ENCODE measurements around the gene ZMYM5. TPM values are rescaled to one million over a fixed set of nuclear protein-coding genes. Genes with fewer than 3 reads are reported as not detected.
"Not testable (repeated sequence)": the region's sequence is repeated elsewhere in the genome, so short reads cannot be mapped to it uniquely, and the experiment has no call there.

The ZMYM5 gene
- total RNA-seq (10 to 100 TPM; 25.1 to 25.5 TPM), polyA plus RNA-seq (10 to 100 TPM; 20.3 to 24.6 TPM)

DNA sequence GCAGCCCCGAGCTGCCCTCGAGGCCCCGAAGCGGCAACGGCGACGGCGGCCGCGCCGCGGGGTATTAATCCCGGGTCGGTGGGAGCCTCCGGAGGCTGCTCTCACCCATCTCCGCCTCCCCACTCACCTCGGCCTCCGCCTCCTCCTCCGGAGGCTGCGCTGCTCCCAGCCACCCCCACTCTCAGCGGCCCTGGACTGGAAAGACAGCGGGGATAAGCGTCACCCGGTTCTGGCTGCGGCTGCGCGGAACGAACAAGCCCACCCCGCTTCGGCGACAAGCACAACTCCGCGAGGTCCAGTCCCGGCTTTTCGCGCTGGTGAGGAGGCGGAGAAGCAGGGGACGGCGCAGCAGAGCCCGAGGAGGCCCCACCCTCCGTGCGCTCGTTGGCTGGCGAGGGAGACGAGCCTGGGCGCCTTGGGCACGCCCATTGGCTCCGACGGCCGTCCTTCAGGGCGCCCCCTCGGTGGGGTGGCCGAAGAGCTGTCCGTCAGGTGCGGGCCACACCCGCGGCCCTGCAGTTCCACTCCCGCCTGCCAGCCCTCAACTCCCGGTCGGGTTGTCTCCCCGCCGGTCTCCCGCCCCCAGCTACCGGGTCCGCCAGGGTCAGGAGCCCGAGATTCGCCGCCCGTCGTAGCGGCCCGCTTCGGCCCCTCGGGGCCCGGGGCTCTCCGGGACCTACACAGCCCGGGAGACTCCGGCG lies at the start of gene ZMYM5:
ZMYM5 (minus strand) TSS at position 327 of the 701 bp plus-strand sequence. CDS start 11,469 bp downstream, outside the sequence.
- H3K9me3 Mint-ChIP-seq = no peaks in the 10 kb centered on the region
- H3K27ac Mint-ChIP-seq = peak within 1 kb of the TSS; percentile 90 to 98 (median 96)
- H3K27ac ChIP-seq (ENCODE audit: low read depth, low read length) = peak within 1 kb of the TSS; percentile 81
- no peaks in the 10 kb centered on the region for H3K27me3 ChIP-seq (ENCODE audit: insufficient read depth, low read length)
- CTCF ChIA-PET (ENCODE audit: partially characterized antibody) = interaction anchor here (1.0 to 2.0 kb wide), 9 partner anchors 10 to 231 kb away, joined by 3 to 10 read pairs (median 3); no protein-coding TSS in a partner anchor
- POLR2A ChIA-PET (ENCODE audit: partially characterized antibody) = interaction anchor here (0.6 to 5.3 kb wide), 24 partner anchors 11 to 1740 kb away, joined by 3 to 82 read pairs (median 4); partner anchors contain the start of genes MICU2, MPHOSPH8, PSPC1 and XPO4
- H3K4me3 Mint-ChIP-seq = peak within 1 kb of the TSS; percentile 96 to 99 (median 98)
- peaks cover 23 to 47% (median 35%) of the 10 kb centered on the region in 4 donors for H3K4me1 Mint-ChIP-seq
- H3K36me3 Mint-ChIP-seq = peaks cover 6 to 25% of the 10 kb centered on the region in 2 donors
- no peaks in the 10 kb centered on the region for H3K9me3 ChIP-seq (ENCODE audit: control insufficient read depth in 1 of 2, low read length in 2 of 2)
- intact Hi-C loops (cut with micrococcal nuclease) = loop anchor here (1.0 to 5.0 kb wide), 6 partner anchors 81 to 909 kb away; partner anchors contain the start of genes EEF1AKMT1, MPHOSPH8, PSPC1 and ZMYM2
- no peaks in the 10 kb centered on the region for H3K36me3 ChIP-seq (ENCODE audit: insufficient read depth, low read length)
- no peaks in the 10 kb centered on the region for H3K27me3 Mint-ChIP-seq
- DNase-seq = peak; percentile 90 to 95 (median 92)
- H3K4me3 ChIP-seq (ENCODE audit: low read length in 2 of 2) = peak within 1 kb of the TSS; percentile 61 to 96
- peaks cover 33% of the 10 kb centered on the region for H3K4me1 ChIP-seq (ENCODE audit: insufficient read depth, low read length)

DNA sequence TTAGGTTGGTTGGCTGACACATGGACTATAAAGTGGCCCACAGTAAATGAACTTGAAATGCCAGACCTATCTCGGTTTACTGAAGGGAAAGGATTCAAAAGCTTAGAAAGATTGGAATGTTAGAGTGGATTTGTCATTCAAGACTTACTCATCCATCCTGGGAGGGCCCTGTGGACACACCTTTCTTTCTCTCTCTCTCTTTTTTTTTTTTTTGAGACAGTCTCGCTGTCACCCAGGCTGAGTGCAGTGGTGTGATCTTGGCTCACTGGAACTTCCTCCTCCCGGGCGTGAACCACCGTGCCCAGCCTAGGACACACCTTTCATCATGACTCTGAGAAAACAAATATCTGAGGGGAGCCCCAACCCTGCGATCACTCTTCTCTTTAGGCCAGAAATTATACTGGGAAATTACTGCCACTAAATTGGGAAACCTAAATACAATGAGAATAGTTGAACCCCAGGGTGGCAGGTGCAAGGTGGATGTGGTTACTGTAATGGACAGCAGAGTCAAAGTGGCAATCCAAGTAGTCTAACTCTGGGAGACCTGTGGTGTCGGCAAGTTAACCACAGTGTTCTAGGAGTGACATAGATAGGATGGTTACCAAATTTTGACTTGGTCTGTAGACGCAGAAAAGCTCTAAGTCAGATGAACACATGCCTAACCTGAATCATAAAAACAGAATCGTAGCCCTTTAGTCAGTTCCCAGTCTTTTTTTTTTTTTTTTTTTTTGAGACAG lies 47.1 kb upstream of the ZMYM5 start:
- Histone ChIP-seq H3K27ac (ENCODE audit: low read depth, low read length) (no peak overlapping the region), H3K9me3 (ENCODE audit: control insufficient read depth in 1 of 2, low read length in 2 of 2) (no peaks in the 10 kb centered on the region), H3K4me3 (ENCODE audit: low read length in 2 of 2) (no peak overlapping the region), H3K4me1 (ENCODE audit: insufficient read depth, low read length) (no peaks in the 10 kb centered on the region), H3K36me3 (ENCODE audit: insufficient read depth, low read length) (no peaks in the 10 kb centered on the region), H3K27me3 (ENCODE audit: insufficient read depth, low read length) (no peaks in the 10 kb centered on the region)
- ChIA-PET POLR2A (ENCODE audit: partially characterized antibody) (no interaction called here), CTCF (ENCODE audit: partially characterized antibody) (no interaction called here)
- no peaks in the 10 kb centered on the region for H3K36me3 Mint-ChIP-seq
- intact Hi-C loops (cut with micrococcal nuclease) = no loop called here
- H3K27ac Mint-ChIP-seq = peak overlapping the region in 2 of 7 donors; percentile 4 to 59
- H3K4me1 Mint-ChIP-seq = no peaks in the 10 kb centered on the region
- peaks cover 0 to 2% (median 0%) of the 10 kb centered on the region in 8 donors for H3K9me3 Mint-ChIP-seq
- no peak overlapping the region for H3K4me3 Mint-ChIP-seq
- no peak for DNase-seq
- H3K27me3 Mint-ChIP-seq = peaks cover 0 to 1% of the 10 kb centered on the region in 2 donors

DNA sequence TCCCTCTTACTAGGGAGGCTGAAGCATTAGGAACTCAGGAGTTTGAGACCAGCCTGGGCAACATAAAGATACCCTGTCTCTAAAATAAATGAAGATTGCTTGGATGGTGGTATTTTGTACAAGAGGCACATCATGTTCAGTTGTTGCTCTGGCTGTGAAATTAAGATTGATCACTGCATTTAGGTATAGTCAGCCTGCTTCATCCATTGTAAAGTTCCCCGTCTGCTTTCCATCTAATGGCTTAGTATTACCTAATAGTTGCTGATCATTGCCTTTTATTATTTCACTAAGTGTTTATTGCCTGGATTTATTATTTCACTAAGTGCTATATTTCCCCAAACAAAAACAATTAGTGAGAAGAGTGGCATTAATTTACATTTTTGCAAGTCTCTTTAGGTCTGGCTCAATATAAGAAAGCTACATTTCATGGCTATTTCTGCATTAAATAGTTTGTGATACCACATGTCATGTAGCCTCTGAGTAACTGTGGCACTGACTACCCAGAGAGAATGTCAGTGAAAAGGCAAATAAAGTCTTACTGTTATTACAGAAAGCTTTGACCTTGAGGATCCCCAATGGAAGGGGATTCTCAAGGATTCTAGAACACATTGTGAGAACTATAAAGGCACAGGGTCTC lies 45.0 kb upstream of the ZMYM5 start:
- Mint-ChIP-seq H3K27me3 (peaks cover 0 to 2% of the 10 kb centered on the region in 2 donors), H3K9me3 (peaks cover 0 to 2% (median 0%) of the 10 kb centered on the region in 8 donors), H3K4me1 (no peaks in the 10 kb centered on the region), H3K4me3 (no peak overlapping the region), H3K27ac (no peak overlapping the region), H3K36me3 (no peaks in the 10 kb centered on the region)
- no peaks in the 10 kb centered on the region for H3K27me3 ChIP-seq (ENCODE audit: insufficient read depth, low read length)
- POLR2A ChIA-PET (ENCODE audit: partially characterized antibody) = no interaction called here
- H3K4me1 ChIP-seq (ENCODE audit: insufficient read depth, low read length) = no peaks in the 10 kb centered on the region
- H3K36me3 ChIP-seq (ENCODE audit: insufficient read depth, low read length) = no peaks in the 10 kb centered on the region
- no peak for DNase-seq
- CTCF ChIA-PET (ENCODE audit: partially characterized antibody) = no interaction called here
- no peaks in the 10 kb centered on the region for H3K9me3 ChIP-seq (ENCODE audit: control insufficient read depth in 1 of 2, low read length in 2 of 2)
- no peak overlapping the region for H3K4me3 ChIP-seq (ENCODE audit: low read length in 2 of 2)
- intact Hi-C loops (cut with micrococcal nuclease) = no loop called here
- H3K27ac ChIP-seq (ENCODE audit: low read depth, low read length) = no peak overlapping the region

DNA sequence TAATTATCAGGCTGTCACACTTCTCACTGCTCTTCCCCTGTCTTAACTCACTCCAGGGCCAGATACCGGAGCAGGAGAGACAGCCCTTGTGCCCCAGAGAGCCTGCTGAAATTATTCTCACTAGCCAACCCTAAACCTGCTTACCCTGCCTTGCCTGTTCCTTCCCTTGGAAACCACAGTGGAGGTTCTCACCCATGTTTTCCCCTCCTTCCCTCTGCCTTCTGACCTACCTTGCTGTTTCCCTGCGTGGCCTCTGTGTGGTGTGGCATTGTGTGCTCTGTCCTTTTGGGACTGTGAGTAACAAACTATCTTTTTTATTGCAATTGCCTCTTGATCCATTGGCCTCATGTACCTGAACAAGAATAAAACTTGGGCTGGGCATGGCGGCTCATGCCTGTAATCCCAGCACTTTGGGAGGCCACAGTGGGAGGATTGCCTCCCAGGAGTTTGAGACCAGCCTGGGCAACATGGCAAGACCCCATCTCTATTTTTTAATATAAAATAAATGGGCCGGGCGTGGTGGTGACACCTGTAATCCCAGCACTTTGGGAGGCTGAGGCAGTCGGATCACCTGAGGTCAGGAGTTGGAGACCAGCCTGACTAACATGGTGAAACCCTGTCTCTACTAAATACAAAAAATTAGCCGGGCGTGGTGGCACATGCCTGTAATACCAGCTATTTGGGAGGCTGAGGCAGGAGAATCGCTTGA lies 42.2 kb upstream of the ZMYM5 start:
- H3K27ac ChIP-seq (ENCODE audit: low read depth, low read length); POLR2A ChIA-PET (ENCODE audit: partially characterized antibody); H3K27ac Mint-ChIP-seq; H3K4me3 ChIP-seq (ENCODE audit: low read length in 2 of 2); H3K27me3 Mint-ChIP-seq; DNase-seq; H3K36me3 ChIP-seq (ENCODE audit: insufficient read depth, low read length); H3K9me3 Mint-ChIP-seq; CTCF ChIA-PET (ENCODE audit: partially characterized antibody); H3K27me3 ChIP-seq (ENCODE audit: insufficient read depth, low read length); H3K9me3 ChIP-seq (ENCODE audit: control insufficient read depth in 1 of 2, low read length in 2 of 2); H3K4me1 Mint-ChIP-seq; intact Hi-C loops (cut with micrococcal nuclease); H3K36me3 Mint-ChIP-seq; H3K4me3 Mint-ChIP-seq; H3K4me1 ChIP-seq (ENCODE audit: insufficient read depth, low read length): not testable (repeated sequence)

DNA sequence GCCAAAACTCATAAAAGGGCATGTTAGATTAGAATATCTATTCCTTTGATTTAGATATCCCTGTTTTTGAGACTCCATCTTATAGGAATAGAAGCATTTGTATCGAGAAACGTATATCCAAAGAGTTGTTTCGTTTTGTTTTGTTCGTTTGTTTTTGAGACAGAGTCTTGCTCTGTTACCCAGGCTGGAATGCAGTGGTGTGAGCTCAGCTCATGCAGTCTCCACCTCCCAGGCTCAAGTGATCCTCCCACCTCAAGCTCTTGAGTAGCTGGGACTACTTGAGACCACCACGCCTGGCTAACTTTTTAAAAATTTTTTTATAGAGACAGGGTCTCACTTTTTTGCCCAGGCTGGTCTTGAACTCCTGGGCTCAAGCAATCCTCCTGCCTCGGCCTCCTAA lies 26.6 kb upstream of the ZMYM5 start:
- Histone ChIP-seq H3K4me3 (ENCODE audit: low read length in 2 of 2) (no peak overlapping the region), H3K36me3 (ENCODE audit: insufficient read depth, low read length) (no peaks in the 10 kb centered on the region), H3K9me3 (ENCODE audit: control insufficient read depth in 1 of 2, low read length in 2 of 2) (no peaks in the 10 kb centered on the region), H3K4me1 (ENCODE audit: insufficient read depth, low read length) (no peaks in the 10 kb centered on the region), H3K27ac (ENCODE audit: low read depth, low read length) (no peak overlapping the region), H3K27me3 (ENCODE audit: insufficient read depth, low read length) (no peaks in the 10 kb centered on the region)
- CTCF ChIA-PET (ENCODE audit: partially characterized antibody) = no interaction called here
- no peak overlapping the region for H3K27ac Mint-ChIP-seq
- no peaks in the 10 kb centered on the region for H3K9me3 Mint-ChIP-seq
- peaks cover 0 to 2% of the 10 kb centered on the region in 2 donors for H3K27me3 Mint-ChIP-seq
- intact Hi-C loops (cut with micrococcal nuclease) = no loop called here
- H3K36me3 Mint-ChIP-seq = no peaks in the 10 kb centered on the region
- no peaks in the 10 kb centered on the region for H3K4me1 Mint-ChIP-seq
- POLR2A ChIA-PET (ENCODE audit: partially characterized antibody) = no interaction called here
- no peak overlapping the region for H3K4me3 Mint-ChIP-seq
- DNase-seq = no peak

DNA sequence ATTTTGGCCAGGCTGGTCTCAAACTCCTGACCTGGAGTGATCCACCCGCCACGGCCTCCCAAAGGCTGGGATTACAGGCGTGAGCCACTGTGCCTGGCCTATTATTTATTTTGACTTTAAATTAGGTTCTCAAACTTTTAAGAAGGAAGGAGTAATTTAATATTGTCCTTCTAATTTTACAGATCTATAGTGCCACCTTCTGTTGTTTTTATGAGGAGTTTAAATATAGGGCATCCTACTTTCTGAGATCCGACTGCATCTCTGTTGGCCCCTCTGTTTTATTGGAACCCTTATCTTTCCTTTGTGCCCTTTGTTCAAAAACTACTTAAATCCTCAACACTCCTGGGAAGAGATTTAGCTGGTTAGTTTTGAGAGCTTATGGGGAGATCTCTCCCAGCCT lies 25.4 kb upstream of the ZMYM5 start:
- ChIA-PET POLR2A (ENCODE audit: partially characterized antibody) (no interaction called here), CTCF (ENCODE audit: partially characterized antibody) (interaction anchor here (0.9 to 1.9 kb wide), 7 partner anchors 9 to 301 kb away, joined by 3 to 5 read pairs (median 3); partner anchors contain the start of gene ZMYM5)
- no peaks in the 10 kb centered on the region for H3K9me3 Mint-ChIP-seq
- intact Hi-C loops (cut with micrococcal nuclease) = no loop called here
- peak in 3 of 5 donors; percentile 8 to 13 (median 9) for DNase-seq
- H3K4me3 ChIP-seq (ENCODE audit: low read length in 2 of 2) = no peak overlapping the region
- H3K36me3 Mint-ChIP-seq = no peaks in the 10 kb centered on the region
- no peak overlapping the region for H3K27ac ChIP-seq (ENCODE audit: low read depth, low read length)
- no peaks in the 10 kb centered on the region for H3K27me3 ChIP-seq (ENCODE audit: insufficient read depth, low read length)
- peaks cover 0 to 2% of the 10 kb centered on the region in 2 donors for H3K27me3 Mint-ChIP-seq
- no peak overlapping the region for H3K4me3 Mint-ChIP-seq
- no peaks in the 10 kb centered on the region for H3K4me1 Mint-ChIP-seq
- H3K36me3 ChIP-seq (ENCODE audit: insufficient read depth, low read length) = no peaks in the 10 kb centered on the region
- no peaks in the 10 kb centered on the region for H3K9me3 ChIP-seq (ENCODE audit: control insufficient read depth in 1 of 2, low read length in 2 of 2)
- no peaks in the 10 kb centered on the region for H3K4me1 ChIP-seq (ENCODE audit: insufficient read depth, low read length)
- peak overlapping the region in 1 of 7 donors; percentile 29 for H3K27ac Mint-ChIP-seq

Data from CD4-positive, alpha-beta memory T cell (primary cell).